Keratinocyte (primary cell): ENCODE results near the gene CPED1. TPM values are rescaled to one million over a fixed set of nuclear protein-coding genes. Genes with fewer than 3 reads are reported as not detected.

Experiments
- DNase-seq: peaks from one replicate; pipeline ENCODE4 v3.0.0-alpha.2; 2011; ENCODE audit warnings: low read depth, missing footprints, low spot score
- FAIRE-seq: peaks from 2 replicates; lab custom pipeline; 2011; peaks lifted over from hg19 to GRCh38; lab: Jason Lieb, UNC
- H2AFZ ChIP-seq: 2 replicates; pipeline ENCODE4 v1.6.0; 2012; ENCODE audit warnings: low read length, control low read depth, inconsistent platforms; ENCODE audit not compliant: control insufficient read depth
- H3K27ac ChIP-seq: 2 replicates; pipeline ENCODE4 v1.5.1; 2011; ENCODE audit warnings: low read length; ENCODE audit not compliant: control insufficient read depth, insufficient read depth
- H3K27me3 ChIP-seq: 3 replicates; pipeline ENCODE4 v1.6.0; 2011; ENCODE audit warnings: low read length; ENCODE audit not compliant: control insufficient read depth, insufficient read depth; ENCODE audit errors: extremely low read depth
- H3K36me3 ChIP-seq, 2 experiments: 2 replicates in 1 of 2; 3 replicates in 1 of 2; pipeline ENCODE4 v1.5.1; 2011; ENCODE audit warnings: low read length in 2 of 2, mild to moderate bottlenecking in 1 of 2; ENCODE audit not compliant: control insufficient read depth in 2 of 2, insufficient read depth in 2 of 2; ENCODE audit errors: extremely low read depth in 1 of 2
- H3K4me1 ChIP-seq: 3 replicates; pipeline ENCODE4 v1.5.1; 2011; ENCODE audit warnings: low read length; ENCODE audit not compliant: control insufficient read depth, insufficient read depth; ENCODE audit errors: extremely low read depth
- H3K4me2 ChIP-seq: 3 replicates; pipeline ENCODE4 v1.6.0; 2011; ENCODE audit warnings: low read depth, low read length; ENCODE audit not compliant: control insufficient read depth, insufficient read depth; ENCODE audit errors: extremely low read depth
- H3K4me3 ChIP-seq, 3 experiments: fragments of 200-600 bp in 1 of 3; sonication (generic) in 1 of 3; 2 replicates in 2 of 3; 3 replicates in 1 of 3; pipeline ENCODE4 v1.5.1; 2011 to 2016; ENCODE audit warnings: low read length in 3 of 3, mild to moderate bottlenecking in 3 of 3, control low read depth in 2 of 3, inconsistent platforms in 1 of 3, low read depth in 1 of 3, mixed read lengths in 1 of 3, mixed run types in 1 of 3, moderate library complexity in 1 of 3; ENCODE audit not compliant: control insufficient read depth in 2 of 3, insufficient read depth in 2 of 3; ENCODE audit errors: extremely low read depth in 1 of 3
- H3K79me2 ChIP-seq: 2 replicates; pipeline ENCODE4 v1.6.0; 2012; ENCODE audit warnings: low read length; ENCODE audit not compliant: control insufficient read depth, insufficient read depth
- H3K9ac ChIP-seq: 3 replicates; pipeline ENCODE4 v1.6.0; 2011; ENCODE audit warnings: low read length; ENCODE audit not compliant: control insufficient read depth, insufficient read depth; ENCODE audit errors: extremely low read depth
- H3K9me1 ChIP-seq: 3 replicates; pipeline ENCODE4 v1.6.0; 2011; ENCODE audit warnings: low read length; ENCODE audit not compliant: control insufficient read depth, insufficient read depth; ENCODE audit errors: extremely low read depth
- H3K9me3 ChIP-seq: 2 replicates; pipeline ENCODE4 v1.5.1; 2012; ENCODE audit warnings: low read depth, low read length; ENCODE audit not compliant: control insufficient read depth
- H4K20me1 ChIP-seq: 3 replicates; pipeline ENCODE4 v1.6.0; 2011; ENCODE audit warnings: low read length; ENCODE audit not compliant: control insufficient read depth, insufficient read depth; ENCODE audit errors: extremely low read depth
- EZH2 ChIP-seq: IDR thresholded peaks from one replicate; pipeline ENCODE4 v1.6.1; 2012; ENCODE audit warnings: inconsistent platforms, mild to moderate bottlenecking, low read length, moderate library complexity
- dilution Hi-C: fragments of 300-500 bp; cut with MboI; formaldehyde crosslinking; loops from one replicate; pipeline ENCODE4 v1.7.0; 2020; ENCODE audit warnings: low sequenced_read_pairs; ENCODE audit not compliant: extremely low pct_ligation_motif_present
- polyA plus RNA-seq, 5 experiments: library from polyadenylated mRNA; depleted of rRNA in 3 of 5; stranded (reverse) in 3 of 5; stranded (forward) in 1 of 5; unstranded in 1 of 5; fragments of >200 nt; gene quantifications; 1 replicate in 1 of 5; 2 replicates in 3 of 5; 3 replicates in 1 of 5; pipeline versions ENCODE4 v1.2.1 to v1.2.3, GENCODE V29; 2011 to 2012; ENCODE audit warnings: missing spikeins in 2 of 5, low read depth in 1 of 5, low replicate concordance in 1 of 5
- TF ChIP-seq, protein P1 (sequence below), 3 experiments: IDR thresholded peaks in 1 of 3; conservative IDR thresholded peaks in 1 of 3; optimal IDR thresholded peaks in 1 of 3; 2 replicates in 2 of 3; 3 replicates in 1 of 3; pipeline versions ENCODE3 to v1.5.1; 2011; ENCODE audit warnings: low read length in 3 of 3, mild to moderate bottlenecking in 3 of 3, moderate library complexity in 2 of 3, control low read depth in 1 of 3, inconsistent platforms in 1 of 3; ENCODE audit not compliant: insufficient read depth in 2 of 3; ENCODE audit errors: extremely low read depth in 1 of 3

The CPED1 gene
- polyA plus RNA-seq, 1 donor (not counting 4 experiments of a cell fraction or from before 2014, with no cell fraction given), result 0.62 TPM

DNA sequence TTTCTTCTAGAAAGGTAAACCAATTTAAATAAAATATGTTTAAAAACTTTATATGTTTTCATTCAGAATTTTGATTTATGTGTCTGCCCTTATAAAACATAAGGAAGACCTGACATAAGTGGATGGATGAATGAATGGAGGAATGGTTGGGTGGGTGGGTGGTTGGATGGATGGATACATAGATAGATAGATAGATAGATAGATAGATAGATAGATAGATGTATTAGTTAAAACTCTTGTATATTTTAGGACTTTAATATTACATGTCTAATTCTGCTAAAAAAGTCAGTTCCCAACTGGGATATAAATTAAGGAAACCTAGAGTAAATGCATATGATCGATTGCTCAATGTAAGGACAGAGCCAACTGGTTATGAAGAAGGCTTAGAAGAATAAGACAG is 184.0 kb downstream of the CPED1 start:
- Histone ChIP-seq H3K36me3 (no peaks in the 10 kb centered on the region), H3K27ac (no peak overlapping the region), H3K27me3 (no peaks in the 10 kb centered on the region), H2AFZ (no peak overlapping the region), H3K9me3 (no peaks in the 10 kb centered on the region), H4K20me1 (no peaks in the 10 kb centered on the region), H3K4me1 (no peaks in the 10 kb centered on the region), H3K9me1 (no peaks in the 10 kb centered on the region), H3K79me2 (no peaks in the 10 kb centered on the region), H3K4me3 (no peak overlapping the region), H3K4me2 (no peak overlapping the region), H3K9ac (no peak overlapping the region)
- no peak for DNase-seq
- dilution Hi-C loops, result no loop called here
- TF ChIP-seq, protein P1, sequence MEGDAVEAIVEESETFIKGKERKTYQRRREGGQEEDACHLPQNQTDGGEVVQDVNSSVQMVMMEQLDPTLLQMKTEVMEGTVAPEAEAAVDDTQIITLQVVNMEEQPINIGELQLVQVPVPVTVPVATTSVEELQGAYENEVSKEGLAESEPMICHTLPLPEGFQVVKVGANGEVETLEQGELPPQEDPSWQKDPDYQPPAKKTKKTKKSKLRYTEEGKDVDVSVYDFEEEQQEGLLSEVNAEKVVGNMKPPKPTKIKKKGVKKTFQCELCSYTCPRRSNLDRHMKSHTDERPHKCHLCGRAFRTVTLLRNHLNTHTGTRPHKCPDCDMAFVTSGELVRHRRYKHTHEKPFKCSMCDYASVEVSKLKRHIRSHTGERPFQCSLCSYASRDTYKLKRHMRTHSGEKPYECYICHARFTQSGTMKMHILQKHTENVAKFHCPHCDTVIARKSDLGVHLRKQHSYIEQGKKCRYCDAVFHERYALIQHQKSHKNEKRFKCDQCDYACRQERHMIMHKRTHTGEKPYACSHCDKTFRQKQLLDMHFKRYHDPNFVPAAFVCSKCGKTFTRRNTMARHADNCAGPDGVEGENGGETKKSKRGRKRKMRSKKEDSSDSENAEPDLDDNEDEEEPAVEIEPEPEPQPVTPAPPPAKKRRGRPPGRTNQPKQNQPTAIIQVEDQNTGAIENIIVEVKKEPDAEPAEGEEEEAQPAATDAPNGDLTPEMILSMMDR (optimal IDR thresholded peaks at IDR 0.05 in 1 of 3, IDR thresholded peaks at IDR 0.05 in 1 of 3, conservative IDR thresholded peaks at IDR 0.05 in 1 of 3; ENCODE audit: extremely low read depth in 1 of 3, insufficient read depth in 2 of 3, low read length in 3 of 3), result no peak
- TF ChIP-seq EZH2, result no peak
- no peak for FAIRE-seq

DNA sequence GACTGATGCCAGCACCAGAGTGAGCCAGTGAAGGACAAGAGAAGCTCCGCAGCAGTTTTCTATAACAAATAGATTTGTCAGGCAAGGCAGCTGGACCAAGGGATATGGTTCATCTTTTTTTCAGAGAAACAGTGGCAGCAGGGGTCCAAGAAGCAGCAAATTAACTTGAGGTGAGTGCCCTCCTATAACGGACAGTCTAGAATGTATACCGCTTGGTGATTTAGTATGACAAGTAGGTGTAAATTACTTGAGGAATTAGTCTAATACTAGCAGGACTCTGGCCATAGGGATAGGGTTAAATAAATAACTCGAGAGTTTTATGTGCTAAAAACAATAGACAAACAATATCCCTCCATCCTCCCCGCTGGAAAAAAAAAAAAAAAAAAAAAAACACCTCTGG is 187.3 kb downstream of the CPED1 start:
- dilution Hi-C loops, result no loop called here
- Histone ChIP-seq H3K36me3 (no peaks in the 10 kb centered on the region), H3K4me3 (no peak overlapping the region), H3K4me2 (no peak overlapping the region), H3K9me1 (no peaks in the 10 kb centered on the region), H3K27ac (no peak overlapping the region), H3K79me2 (no peaks in the 10 kb centered on the region), H3K4me1 (no peaks in the 10 kb centered on the region), H3K27me3 (no peaks in the 10 kb centered on the region), H2AFZ (no peak overlapping the region), H4K20me1 (no peaks in the 10 kb centered on the region), H3K9me3 (no peaks in the 10 kb centered on the region), H3K9ac (no peak overlapping the region)
- DNase-seq (no peak), FAIRE-seq (no peak)
- TF ChIP-seq EZH2, result no peak
- TF ChIP-seq, protein P1 (optimal IDR thresholded peaks at IDR 0.05 in 1 of 3, IDR thresholded peaks at IDR 0.05 in 1 of 3, conservative IDR thresholded peaks at IDR 0.05 in 1 of 3; ENCODE audit: extremely low read depth in 1 of 3, insufficient read depth in 2 of 3, low read length in 3 of 3), result no peak
